ENCODE results near the gene ATP11A. TPM values are rescaled to one million over a fixed set of nuclear protein-coding genes. Genes with fewer than 3 reads are reported as not detected.
A peak's percentile ranks its signal among the peaks of the same experiment; 100 is the strongest.
"Not testable (repeated sequence)": the region's sequence is repeated elsewhere in the genome, so short reads cannot be mapped to it uniquely, and the experiment has no call there.

The ATP11A gene
- total and polyA plus RNA-seq, 10 of the 15 experiments (the other 5 are each of a cell fraction or from before 2014, with no cell fraction given): 1.4 to 69.6 (median 14.4) TPM

- no peak for TF ChIP-seq ZNF24 (IDR thresholded peaks at IDR 0.05)
- TF ChIP-seq POLR2AphosphoS5 (IDR thresholded peaks at IDR 0.05; ENCODE audit: low read length): no peak
- TF ChIP-seq ZNF217 (IDR thresholded peaks at IDR 0.05): no peak
Observed at GRCh38 chr13:112871742-112872141, 181.9 kb downstream of the ATP11A start (continued).

- H4K20me1 ChIP-seq (ENCODE audit: control insufficient read depth, insufficient read depth); H3K9ac ChIP-seq (ENCODE audit: control insufficient read depth, insufficient read depth, low read length); POLR2A ChIA-PET; H3K9me3 ChIP-seq (replicated peaks; ENCODE audit: control insufficient read depth, insufficient read depth, low read length); H3K4me3 ChIP-seq; H3K79me2 ChIP-seq (ENCODE audit: control insufficient read depth, insufficient read depth, low read length); H3K36me3 ChIP-seq (ENCODE audit: control insufficient read depth in 2 of 2, insufficient read depth in 2 of 2, low read length in 1 of 2); H3K27me3 ChIP-seq (replicated peaks in 1 of 2; ENCODE audit: control insufficient read depth in 2 of 2, insufficient read depth in 2 of 2, low read length in 1 of 2): not testable (repeated sequence)
- ChIA-PET CTCF (interaction anchor here (1.1 to 2.6 kb wide), 10 partner anchors 14 to 267 kb away, joined by 5 to 73 read pairs (median 7); no protein-coding TSS in a partner anchor), RAD21 (ENCODE audit: unreplicated experiment) (interaction anchor here (0.6 to 2.3 kb wide), 8 partner anchors 105 to 255 kb away, joined by 3 to 37 read pairs (median 6); no protein-coding TSS in a partner anchor), SMC1A (ENCODE audit: uncharacterized antibody, unreplicated experiment) (interaction anchor here (0.5 to 2.6 kb wide), 9 partner anchors 72 to 715 kb away, joined by 3 to 35 read pairs (median 3); no protein-coding TSS in a partner anchor)
- FAIRE-seq (peak; percentile 100), DNase-seq (ENCODE audit: low read depth, low spot score) (peak; percentile 65), ATAC-seq (peak; percentile 46)
- peak overlapping the region; percentile 68 for H2AFZ ChIP-seq (ENCODE audit: control insufficient read depth, low read depth, low read length)
- H3K27ac ChIP-seq (ENCODE audit: control insufficient read depth, insufficient read depth): peak overlapping the region; percentile 55; the same call in 1 of the 2 replicates
- peak; percentile 38; the same call in 1 of the 2 replicates for TF ChIP-seq PKNOX1 (IDR thresholded peaks at IDR 0.05)
- peak; percentile 68; the same call in 1 of the 2 replicates for TF ChIP-seq CREB1 (IDR thresholded peaks at IDR 0.05; ENCODE audit: low read depth)
- peak; percentile 68 for TF ChIP-seq RUNX3 (IDR thresholded peaks at IDR 0.05; ENCODE audit: low read length)
- peak; percentile 6; the same call in 1 of the 2 replicates for TF ChIP-seq EED (IDR thresholded peaks at IDR 0.05; ENCODE audit: low read depth)
- peak overlapping the region; percentile 71 for H3K4me2 ChIP-seq (ENCODE audit: control insufficient read depth, insufficient read depth)
- peaks cover 24% of the 10 kb centered on the region for H3K4me1 ChIP-seq (ENCODE audit: control insufficient read depth, insufficient read depth, low read length)
- intact Hi-C loops (cut with micrococcal nuclease; ENCODE audit: unreplicated experiment) (loop anchor here (5.0 kb wide), 1 partner anchor 106 kb away; no protein-coding TSS in a partner anchor), in situ Hi-C loops (cut with MboI) (loop anchor here (5.0 to 25.0 kb wide), 3 partner anchors 181 to 1411 kb away; partner anchors contain the start of gene ATP11A)
- TSS peak; percentile 49 for BruUV-seq (replicated peaks)
- 21% methylated on average over 25 of the region's 25 CpGs for WGBS (ENCODE audit: insufficient coverage, insufficient replicate concordance, low lambda C conversion rate, missing lambda C conversion rate)
Observed at GRCh38 chr13:112872657-112873631, 183.1 kb downstream of the ATP11A start.

Measured in GM12878 (cell line).